Upper lobe of left lung (tissue), 6 donors: ENCODE data around the gene ZNF76. TPM values are rescaled to one million over a fixed set of nuclear protein-coding genes. Genes with fewer than 3 reads are reported as not detected.

Experiments used
- ATAC-seq, 2 donors: fragments of 200-7000 bp; cut with Tn5 transposase; one replicate each; pipeline ENCODE4 v1.9.1; 2022; ENCODE audit warnings: mild to moderate bottlenecking in 2 of 2, moderate library complexity in 2 of 2; ENCODE audit not compliant: low FRiP score in 2 of 2
- DNase-seq, 2 donors: peaks; one replicate each; pipeline ENCODE4 v3.0.0-alpha.2; 2019 to 2020
- H3K27ac ChIP-seq, 4 donors: fragments of 200-600 bp; sonication (generic); one replicate each; pipeline ENCODE4 v1.5.1; 2016 to 2019
- H3K27me3 ChIP-seq, 4 donors: fragments of 200-600 bp; sonication (generic); one replicate each; pipeline ENCODE4 v1.5.1; 2017 to 2019
- H3K36me3 ChIP-seq, 4 donors: fragments of 200-600 bp; sonication (generic); one replicate each; pipeline ENCODE4 v1.5.1; 2016 to 2019
- H3K4me1 ChIP-seq, 4 donors: fragments of 200-600 bp; sonication (generic); one replicate each; pipeline ENCODE4 v1.5.1; 2018 to 2019
- H3K4me3 ChIP-seq, 4 donors: fragments of 200-600 bp; sonication (generic); one replicate each; pipeline ENCODE4 v1.5.1; 2017 to 2019; ENCODE audit warnings: mild to moderate bottlenecking in 2 of 4, moderate library complexity in 1 of 4
- H3K9me3 ChIP-seq, 4 donors: fragments of 200-600 bp; sonication (generic); one replicate each; pipeline ENCODE4 v1.5.1; 2018 to 2019
- EP300 ChIP-seq, 4 donors: sonication (generic); formaldehyde crosslinking; IDR thresholded peaks; one replicate each; pipeline ENCODE4 v1.5.1; 2017; ENCODE audit warnings: antibody characterized with exemption in 4 of 4, control low read depth in 2 of 4
- POLR2A ChIP-seq, 4 donors: fragments of 450-650 bp; IDR thresholded peaks; one replicate each; pipeline ENCODE4 v1.5.1; 2016 to 2017; ENCODE audit warnings: antibody characterized with exemption in 4 of 4, mild to moderate bottlenecking in 2 of 4
- POLR2AphosphoS5 ChIP-seq, 2 donors: sonication (generic); formaldehyde crosslinking; IDR thresholded peaks; one replicate each; pipeline ENCODE4 v1.5.1; 2017; ENCODE audit warnings: antibody characterized with exemption in 2 of 2
- WGBS, 2 donors: methylation state at CpG; one replicate each; pipeline ENCODE4 v1.1.5; 2017 to 2018; 5-methylcytosine and 5-hydroxymethylcytosine counted together
- total RNA-seq, 6 donors: library from RNA; depleted of rRNA in 4 of 6; stranded (reverse); fragments of >200 nt in 4 of 6; gene quantifications; one replicate each; pipeline versions ENCODE4 v1.1.0 to v1.2.1, GENCODE V29; 2016 to 2021
- TF ChIP-seq, protein P1 (sequence below), 6 experiments: fragments of 450-650 bp in 4 of 6; fragments of 200-600 bp in 2 of 6; sonication (generic) in 2 of 6; IDR thresholded peaks; one replicate each; pipeline ENCODE4 v1.5.1; 2016 to 2019; ENCODE audit warnings: antibody characterized with exemption in 6 of 6
- donor health status: DM: no; HTN: no; CAD: no; lungs with moderate emphysema.
- donor health status: DM: no; HTN: yes; CAD: no; lungs with severe emphysema.

The ZNF76 gene
- total RNA-seq, 6 donors from 2014 or later: 26.8 to 242 (median 38.1) TPM

DNA sequence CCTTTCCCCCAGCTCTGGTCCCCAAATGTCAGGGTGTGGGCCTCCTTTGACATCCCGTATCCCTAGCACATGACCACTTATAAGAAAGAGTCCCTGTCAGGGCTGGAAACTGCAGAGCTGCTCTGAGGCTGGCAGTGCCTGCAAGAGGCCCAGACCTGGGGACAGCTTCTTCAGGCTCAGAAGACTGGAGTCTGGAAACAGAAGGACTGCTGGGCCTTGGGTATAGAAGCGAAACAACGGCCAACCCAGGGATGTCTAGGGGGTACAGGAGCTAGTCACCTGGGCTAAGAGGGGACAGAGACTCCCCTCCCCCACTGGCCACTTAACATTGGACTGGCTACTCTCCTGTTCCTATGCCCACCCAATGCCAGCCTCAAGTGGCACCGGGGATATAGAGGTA is 41.1 kb upstream of the ZNF76 start:
- H3K4me3 ChIP-seq: no peak overlapping the region
- H3K4me1 ChIP-seq: peaks cover 13 to 25% (median 17%) of the 10 kb centered on the region in 4 donors
- ATAC-seq (no peak), DNase-seq (no peak)
- H3K27ac ChIP-seq: no peak overlapping the region
- H3K36me3 ChIP-seq: no peaks in the 10 kb centered on the region
- TF ChIP-seq, protein P1, sequence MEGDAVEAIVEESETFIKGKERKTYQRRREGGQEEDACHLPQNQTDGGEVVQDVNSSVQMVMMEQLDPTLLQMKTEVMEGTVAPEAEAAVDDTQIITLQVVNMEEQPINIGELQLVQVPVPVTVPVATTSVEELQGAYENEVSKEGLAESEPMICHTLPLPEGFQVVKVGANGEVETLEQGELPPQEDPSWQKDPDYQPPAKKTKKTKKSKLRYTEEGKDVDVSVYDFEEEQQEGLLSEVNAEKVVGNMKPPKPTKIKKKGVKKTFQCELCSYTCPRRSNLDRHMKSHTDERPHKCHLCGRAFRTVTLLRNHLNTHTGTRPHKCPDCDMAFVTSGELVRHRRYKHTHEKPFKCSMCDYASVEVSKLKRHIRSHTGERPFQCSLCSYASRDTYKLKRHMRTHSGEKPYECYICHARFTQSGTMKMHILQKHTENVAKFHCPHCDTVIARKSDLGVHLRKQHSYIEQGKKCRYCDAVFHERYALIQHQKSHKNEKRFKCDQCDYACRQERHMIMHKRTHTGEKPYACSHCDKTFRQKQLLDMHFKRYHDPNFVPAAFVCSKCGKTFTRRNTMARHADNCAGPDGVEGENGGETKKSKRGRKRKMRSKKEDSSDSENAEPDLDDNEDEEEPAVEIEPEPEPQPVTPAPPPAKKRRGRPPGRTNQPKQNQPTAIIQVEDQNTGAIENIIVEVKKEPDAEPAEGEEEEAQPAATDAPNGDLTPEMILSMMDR (IDR thresholded peaks at IDR 0.05): no peak
- TF ChIP-seq EP300 (IDR thresholded peaks at IDR 0.05) (no peak), POLR2A (IDR thresholded peaks at IDR 0.05) (no peak), POLR2AphosphoS5 (IDR thresholded peaks at IDR 0.05) (no peak)
- no peaks in the 10 kb centered on the region for H3K9me3 ChIP-seq
- peaks cover 0 to 26% (median 9%) of the 10 kb centered on the region in 4 donors for H3K27me3 ChIP-seq
- 88 to 89% methylated on average over 4 of the region's 4 CpGs for WGBS, 2 donors

DNA sequence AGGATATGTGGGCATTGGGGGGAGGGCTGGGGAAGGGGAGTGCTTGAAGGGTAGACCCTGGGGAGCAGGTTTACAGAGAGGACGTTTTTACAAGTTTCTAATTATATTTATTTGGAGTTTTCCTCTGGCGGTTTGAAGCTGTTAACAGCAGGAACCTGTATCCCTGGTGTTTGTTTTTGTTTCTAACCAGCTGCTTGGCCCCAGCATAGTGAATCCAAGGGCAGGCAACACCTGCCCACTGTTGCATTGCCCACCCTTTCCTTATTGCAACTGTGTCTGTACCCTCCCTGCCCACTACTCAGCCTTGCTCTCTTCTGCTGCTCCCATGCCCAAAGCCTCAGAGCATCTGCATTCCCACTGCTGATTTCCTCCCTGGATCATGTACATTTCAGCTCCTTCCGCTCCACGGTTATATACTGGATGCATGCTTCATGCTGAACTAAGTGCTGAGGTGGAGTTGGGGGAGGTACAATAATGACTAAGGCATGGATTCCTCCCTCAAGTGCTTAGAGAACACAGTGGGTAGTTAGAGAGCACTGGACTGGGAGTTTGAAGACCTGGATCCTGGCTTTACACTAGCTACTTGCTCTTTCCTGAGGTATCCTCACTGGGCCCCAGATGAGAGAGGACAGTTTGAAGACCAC is 39.7 kb upstream of the ZNF76 start:
- Histone ChIP-seq H3K27ac (no peak overlapping the region), H3K4me1 (peaks cover 0 to 12% (median 5%) of the 10 kb centered on the region in 4 donors), H3K4me3 (no peak overlapping the region), H3K9me3 (no peaks in the 10 kb centered on the region), H3K36me3 (no peaks in the 10 kb centered on the region), H3K27me3 (peaks cover 0 to 14% (median 3%) of the 10 kb centered on the region in 4 donors)
- 75 to 79% methylated on average over 4 of the region's 4 CpGs for WGBS, 2 donors
- TF ChIP-seq POLR2AphosphoS5 (IDR thresholded peaks at IDR 0.05) (no peak), EP300 (IDR thresholded peaks at IDR 0.05) (no peak), POLR2A (IDR thresholded peaks at IDR 0.05) (no peak)
- TF ChIP-seq, protein P1 (IDR thresholded peaks at IDR 0.05): no peak
- ATAC-seq (no peak), DNase-seq (no peak)

DNA sequence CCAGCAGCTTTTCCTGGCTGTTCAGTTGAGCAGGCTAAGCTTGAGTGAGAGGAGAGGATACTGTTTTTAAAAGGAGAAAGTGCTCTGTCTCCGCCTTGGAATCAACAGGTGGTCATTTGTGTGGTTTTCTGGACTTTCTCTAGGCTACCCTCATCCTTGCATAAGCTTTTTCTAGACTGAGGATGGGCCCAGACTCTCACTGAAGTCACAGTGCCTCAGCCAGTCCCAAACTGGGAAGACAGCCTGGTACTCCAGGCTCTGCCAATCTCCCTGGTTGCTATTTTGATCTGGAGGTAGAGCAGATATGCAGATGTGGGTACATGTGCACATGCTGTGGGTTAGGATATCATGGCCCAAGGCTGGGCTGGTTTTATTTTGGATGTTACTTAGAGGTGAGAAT is 38.8 kb upstream of the ZNF76 start:
- DNase-seq: no peak
- 89 to 100% methylated on average over 1 of the region's 1 CpG for WGBS, 2 donors
- H3K27ac ChIP-seq: no peak overlapping the region
- no peak overlapping the region for H3K4me3 ChIP-seq
- TF ChIP-seq POLR2AphosphoS5 (IDR thresholded peaks at IDR 0.05): no peak
- TF ChIP-seq, protein P1 (IDR thresholded peaks at IDR 0.05): no peak
- no peak for TF ChIP-seq EP300 (IDR thresholded peaks at IDR 0.05)
- TF ChIP-seq POLR2A (IDR thresholded peaks at IDR 0.05): no peak
- H3K27me3 ChIP-seq: peaks cover 0 to 6% (median 0%) of the 10 kb centered on the region in 4 donors
- peaks cover 0 to 9% (median 3%) of the 10 kb centered on the region in 4 donors for H3K4me1 ChIP-seq
- no peaks in the 10 kb centered on the region for H3K9me3 ChIP-seq
- no peaks in the 10 kb centered on the region for H3K36me3 ChIP-seq
- no peak for ATAC-seq

DNA sequence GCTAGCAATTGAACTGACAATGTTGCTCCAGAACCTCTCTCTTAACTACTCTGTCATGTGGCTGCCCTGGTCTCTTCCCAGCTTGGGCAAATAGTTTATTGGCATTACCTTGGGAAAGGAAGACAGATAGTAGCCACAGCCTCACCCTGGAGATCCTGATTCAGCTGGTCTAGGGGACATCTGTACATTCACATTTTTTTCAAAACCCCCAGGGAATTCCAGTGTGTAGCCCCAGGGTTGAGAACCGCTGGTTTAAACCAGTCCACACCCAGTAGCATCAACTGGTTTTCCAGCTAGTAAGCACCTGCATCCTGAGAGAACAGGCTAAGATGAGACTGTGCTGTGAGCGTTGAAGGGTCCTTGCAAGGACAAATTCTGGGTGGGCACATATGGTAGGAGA is 36.1 kb upstream of the ZNF76 start:
- H3K9me3 ChIP-seq: no peaks in the 10 kb centered on the region
- 81% methylated on average over 2 of the region's 2 CpGs for WGBS, 2 donors
- H3K36me3 ChIP-seq: no peaks in the 10 kb centered on the region
- ATAC-seq: no peak
- H3K4me1 ChIP-seq: peaks cover 0 to 3% (median 0%) of the 10 kb centered on the region in 4 donors
- no peak overlapping the region for H3K4me3 ChIP-seq
- H3K27me3 ChIP-seq: no peaks in the 10 kb centered on the region
- DNase-seq: no peak
- TF ChIP-seq, protein P1 (IDR thresholded peaks at IDR 0.05): no peak
- TF ChIP-seq EP300 (IDR thresholded peaks at IDR 0.05): no peak
- no peak for TF ChIP-seq POLR2A (IDR thresholded peaks at IDR 0.05)
- H3K27ac ChIP-seq: no peak overlapping the region

DNA sequence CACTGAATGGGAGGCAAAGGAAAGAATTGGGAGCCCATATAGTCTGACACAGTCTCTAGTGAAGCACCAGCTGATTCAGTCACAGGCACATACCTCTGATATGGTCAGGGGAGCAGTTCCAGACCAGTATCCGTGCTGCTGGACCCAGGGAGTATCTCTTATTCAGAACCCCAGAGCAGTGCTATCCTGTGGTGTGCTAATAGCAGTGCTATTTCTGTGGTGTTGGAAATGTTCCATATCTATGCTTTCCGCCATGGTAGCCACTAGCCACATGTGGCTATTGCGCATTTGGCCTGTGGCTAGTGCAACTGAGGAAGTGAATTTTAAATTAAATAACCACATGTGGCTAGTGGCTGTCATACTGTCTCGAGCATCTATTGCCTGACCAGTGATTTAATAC is 34.8 kb upstream of the ZNF76 start:
- H3K27ac ChIP-seq: no peak overlapping the region
- ATAC-seq: no peak
- H3K4me3 ChIP-seq: no peak overlapping the region
- TF ChIP-seq EP300 (IDR thresholded peaks at IDR 0.05): no peak
- TF ChIP-seq POLR2A (IDR thresholded peaks at IDR 0.05): no peak
- TF ChIP-seq POLR2AphosphoS5 (IDR thresholded peaks at IDR 0.05): no peak
- TF ChIP-seq, protein P1 (IDR thresholded peaks at IDR 0.05): no peak
- H3K4me1 ChIP-seq: no peaks in the 10 kb centered on the region
- WGBS, 2 donors: 74 to 84% methylated on average over 4 of the region's 4 CpGs
- H3K36me3 ChIP-seq: no peaks in the 10 kb centered on the region
- H3K27me3 ChIP-seq: no peaks in the 10 kb centered on the region
- no peak for DNase-seq
- H3K9me3 ChIP-seq: no peaks in the 10 kb centered on the region
